Vagina (tissue), 2 donors: ENCODE measurements around the gene ATP6V1A. TPM values are rescaled to one million over a fixed set of nuclear protein-coding genes. Genes with fewer than 3 reads are reported as not detected.

Experiments used
- DNase-seq, 2 donors: peaks; one replicate each; pipeline ENCODE4 v3.0.0-alpha.2; 2017; ENCODE audit errors: extremely low spot score in 2 of 2
- H3K27ac ChIP-seq: fragments of 200-600 bp; sonication (generic); one replicate; pipeline ENCODE4 v1.5.1; 2019
- H3K27me3 ChIP-seq: fragments of 200-600 bp; sonication (generic); one replicate; pipeline ENCODE4 v1.5.1; 2019
- H3K36me3 ChIP-seq, 2 donors: fragments of 200-600 bp; sonication (generic); one replicate each; pipeline ENCODE4 v1.5.1; 2017 to 2019
- H3K4me1 ChIP-seq: fragments of 200-600 bp; sonication (generic); one replicate; pipeline ENCODE4 v1.5.1; 2019
- H3K4me3 ChIP-seq, 2 donors: fragments of 200-600 bp; sonication (generic); 1 replicate in 1 of 2; 2 replicates in 1 of 2; pipeline ENCODE4 v1.5.1; 2016 to 2019
- H3K9me3 ChIP-seq: fragments of 200-600 bp; sonication (generic); one replicate; pipeline ENCODE4 v1.5.1; 2019
- CTCF ChIP-seq, 3 experiments: fragments of 450-650 bp in 2 of 3; fragments of 200-600 bp in 1 of 3; sonication (generic) in 1 of 3; IDR thresholded peaks; one replicate each; pipeline ENCODE4 v1.5.1; 2017 to 2019; ENCODE audit warnings: antibody characterized with exemption in 3 of 3, mild to moderate bottlenecking in 2 of 3, moderate library complexity in 2 of 3
- POLR2A ChIP-seq, 2 donors: fragments of 450-650 bp; IDR thresholded peaks; one replicate each; pipeline ENCODE4 v1.6.1; 2017; ENCODE audit warnings: antibody characterized with exemption in 2 of 2, mild to moderate bottlenecking in 2 of 2, moderate library complexity in 2 of 2
- POLR2AphosphoS5 ChIP-seq, 2 donors: sonication (generic); formaldehyde crosslinking; IDR thresholded peaks; one replicate each; pipeline ENCODE4 v1.9.0; 2017; ENCODE audit warnings: antibody characterized with exemption in 2 of 2, mild to moderate bottlenecking in 2 of 2, low read depth in 1 of 2; ENCODE audit not compliant: insufficient read depth in 1 of 2
- intact Hi-C: fragments of 100-400 bp; cut with DNase I; formaldehyde crosslinking; loops from one replicate; pipeline ENCODE4 v1.15.1; 2023
- total RNA-seq: library from RNA; depleted of rRNA; stranded (reverse); fragments of >200 nt; gene quantifications from one replicate; pipeline ENCODE4 v1.2.3, GENCODE V29; 2016

Gene ATP6V1A
- total RNA-seq, 1 donor from 2014 or later: 28.5 TPM

- no peak for DNase-seq
- H3K27ac ChIP-seq: peak within 1 kb of the TSS; percentile 64
- H3K36me3 ChIP-seq: no peaks in the 10 kb centered on the region
- intact Hi-C loops: no loop called here
- no peaks in the 10 kb centered on the region for H3K9me3 ChIP-seq
- H3K27me3 ChIP-seq: no peaks in the 10 kb centered on the region
- peak within 1 kb of the TSS; percentile 52 to 59 for H3K4me3 ChIP-seq
- H3K4me1 ChIP-seq: no peaks in the 10 kb centered on the region
- TF ChIP-seq POLR2AphosphoS5 (IDR thresholded peaks at IDR 0.05; ENCODE audit: insufficient read depth in 1 of 2, low read depth in 1 of 2) (no peak), CTCF (IDR thresholded peaks at IDR 0.05) (peak; percentile 71 to 88 (median 85))
These were observed 91.9 kb downstream of the ATP6V1A start, which contains the start of gene GRAMD1C for GRCh38 chr3:113838631-113839209. Gene GRAMD1C, plus strand, starts transcription at chr3:113838788. Its CDS starts 122 bp downstream, at chr3:113838910.

GRCh38 chr3:113839551-113839950, 92.7 kb downstream of the ATP6V1A start:
- intact Hi-C loops: no loop called here

GRCh38 chr3:113844622-113845222, 97.9 kb downstream of the ATP6V1A start:
- Histone ChIP-seq H3K27ac (no peak overlapping the region), H3K4me1 (no peaks in the 10 kb centered on the region), H3K9me3 (no peaks in the 10 kb centered on the region), H3K36me3 (no peaks in the 10 kb centered on the region), H3K27me3 (no peaks in the 10 kb centered on the region), H3K4me3 (no peak overlapping the region)
- no peak for DNase-seq
- intact Hi-C loops: no loop called here
- TF ChIP-seq POLR2A (IDR thresholded peaks at IDR 0.05) (no peak), POLR2AphosphoS5 (IDR thresholded peaks at IDR 0.05; ENCODE audit: insufficient read depth in 1 of 2, low read depth in 1 of 2) (peak in 1 of 2 donors; percentile 43), CTCF (IDR thresholded peaks at IDR 0.05) (peak in 1 of 3 experiments; percentile 21)

More at GRCh38 chr3:113839551-113839950, 92.7 kb downstream of the ATP6V1A start:
- no peak overlapping the region for H3K27ac ChIP-seq
- DNase-seq: no peak
- H3K4me3 ChIP-seq: peak overlapping the region; percentile 52 to 59
- no peak for TF ChIP-seq CTCF (IDR thresholded peaks at IDR 0.05)
- no peak for TF ChIP-seq POLR2AphosphoS5 (IDR thresholded peaks at IDR 0.05; ENCODE audit: insufficient read depth in 1 of 2, low read depth in 1 of 2)
- TF ChIP-seq POLR2A (IDR thresholded peaks at IDR 0.05): no peak
- H3K4me1 ChIP-seq: no peaks in the 10 kb centered on the region
- H3K27me3 ChIP-seq: no peaks in the 10 kb centered on the region
- H3K9me3 ChIP-seq: no peaks in the 10 kb centered on the region
- no peaks in the 10 kb centered on the region for H3K36me3 ChIP-seq

GRCh38 chr3:113847247-113847646, 100.4 kb downstream of the ATP6V1A start:
- no peaks in the 10 kb centered on the region for H3K27me3 ChIP-seq
- DNase-seq: no peak
- H3K36me3 ChIP-seq: no peaks in the 10 kb centered on the region
- H3K27ac ChIP-seq: no peak overlapping the region
- intact Hi-C loops: no loop called here
- H3K4me3 ChIP-seq: no peak overlapping the region
- TF ChIP-seq CTCF (IDR thresholded peaks at IDR 0.05): no peak
- no peak for TF ChIP-seq POLR2A (IDR thresholded peaks at IDR 0.05)
- no peak for TF ChIP-seq POLR2AphosphoS5 (IDR thresholded peaks at IDR 0.05; ENCODE audit: insufficient read depth in 1 of 2, low read depth in 1 of 2)
- no peaks in the 10 kb centered on the region for H3K4me1 ChIP-seq
- no peaks in the 10 kb centered on the region for H3K9me3 ChIP-seq
